GM19467 (cell line): ENCODE data around the gene CD70.
"Not testable (repeated sequence)": the region's sequence is repeated elsewhere in the genome, so short reads cannot be mapped to it uniquely, and the experiment has no call there.

Experiments used
- ATAC-seq: cut with Tn5 transposase; IDR thresholded peaks from one replicate; pipeline ENCODE4 v1.9.1; 2021; ENCODE audit warnings: mild to moderate bottlenecking, moderate library complexity; ENCODE audit not compliant: unreplicated experiment

Gene CD70

GRCh38 chr19:6572217-6572616 is 18.7 kb downstream of the CD70 start:
- no peak for ATAC-seq

- ATAC-seq: no peak
Measured at GRCh38 chr19:6571167-6571566, 19.8 kb downstream of the CD70 start.

- no peak for ATAC-seq
Measured at GRCh38 chr19:6570764-6571163, 20.2 kb downstream of the CD70 start.

- no peak for ATAC-seq
Measured at GRCh38 chr19:6568816-6569215, 22.1 kb downstream of the CD70 start.

- ATAC-seq: no peak
Measured at GRCh38 chr19:6568010-6568526, 22.9 kb downstream of the CD70 start.

- ATAC-seq: not testable (repeated sequence)
Measured at GRCh38 chr19:6566727-6567126, 24.2 kb downstream of the CD70 start.

GRCh38 chr19:6564393-6564792 is 26.6 kb downstream of the CD70 start:
- no peak for ATAC-seq

GRCh38 chr19:6562437-6562836 is 28.5 kb downstream of the CD70 start:
- ATAC-seq: not testable (repeated sequence)

GRCh38 chr19:6556480-6557195 is 34.3 kb downstream of the CD70 start:
- no peak for ATAC-seq

GRCh38 chr19:6556043-6556449 is 34.9 kb downstream of the CD70 start:
- ATAC-seq: no peak

- peak; percentile 52 for ATAC-seq
Measured at GRCh38 chr19:6551607-6552450, 39.1 kb downstream of the CD70 start.

GRCh38 chr19:6551091-6551490 is 39.9 kb downstream of the CD70 start:
- no peak for ATAC-seq

- ATAC-seq: not testable (repeated sequence)
Measured at GRCh38 chr19:6550679-6551078, 40.3 kb downstream of the CD70 start.

- ATAC-seq: no peak
Measured at GRCh38 chr19:6543866-6544347, 47.0 kb downstream of the CD70 start.

GRCh38 chr19:6540918-6541689 is 49.8 kb downstream of the CD70 start:
- no peak for ATAC-seq

- ATAC-seq: no peak
Measured at GRCh38 chr19:6539514-6539913, 51.4 kb downstream of the CD70 start.
